Stimulated activated CD8-positive, alpha-beta memory T cell treated with anti-CD3 and anti-CD28 coated beads, Interleukin-7, amount 100 ng/mL, for 1 hour (primary cell): ENCODE results near the gene FLOT1.
A peak's percentile ranks its signal among the peaks of the same experiment; 100 is the strongest.

ENCODE experiments used
- DNase-seq, 2 donors: peaks; one replicate each; pipeline ENCODE4 v3.0.0-alpha.2; 2020; ENCODE audit warnings: low read depth in 2 of 2

FLOT1 gene

GRCh38 chr6:30700340-30700739 is 42.1 kb downstream of the FLOT1 start:
- no peak for DNase-seq

- DNase-seq = no peak
Observed at GRCh38 chr6:30696432-30696831, 46.1 kb downstream of the FLOT1 start.

- DNase-seq = no peak
Observed at GRCh38 chr6:30691208-30691847, 51.2 kb downstream of the FLOT1 start.

- DNase-seq = peak in 1 of 2 donors; percentile 45
Observed at GRCh38 chr6:30690403-30691207, 51.9 kb downstream of the FLOT1 start, which contains the start of gene NRM. Gene NRM (minus strand): TSS chr6:30690984. CDS start chr6:30690974, 10 bp downstream.

GRCh38 chr6:30689985-30690384 is 52.5 kb downstream of the FLOT1 start:
- no peak for DNase-seq

GRCh38 chr6:30689022-30689865 is 53.2 kb downstream of the FLOT1 start:
- no peak for DNase-seq

- DNase-seq = no peak
Observed at GRCh38 chr6:30688569-30688968, 53.9 kb downstream of the FLOT1 start.

- DNase-seq = no peak
Observed at GRCh38 chr6:30687659-30688431, 54.6 kb downstream of the FLOT1 start.

GRCh38 chr6:30686908-30687658 is 55.4 kb downstream of the FLOT1 start:
- DNase-seq = peak in 1 of 2 donors; percentile 60

GRCh38 chr6:30686009-30686907 is 56.2 kb downstream of the FLOT1 start, which contains the start of gene PPP1R18:
Gene PPP1R18 (minus strand): TSS chr6:30686645. CDS start chr6:30686018, 627 bp downstream.
- peak; percentile 69 to 76 for DNase-seq

GRCh38 chr6:30685157-30686008 is 57.1 kb downstream of the FLOT1 start:
- no peak for DNase-seq

GRCh38 chr6:30684386-30685156 is 57.9 kb downstream of the FLOT1 start:
- DNase-seq = no peak

- DNase-seq = no peak
Observed at GRCh38 chr6:30683980-30684338, 58.5 kb downstream of the FLOT1 start.

GRCh38 chr6:30683183-30683979 is 59.1 kb downstream of the FLOT1 start:
- no peak for DNase-seq

- DNase-seq = peak; percentile 66 to 70
Observed at GRCh38 chr6:30682143-30683117, 60.1 kb downstream of the FLOT1 start.

GRCh38 chr6:30681766-30682142 is 60.7 kb downstream of the FLOT1 start:
- DNase-seq = no peak
